A549 (cell line): ENCODE data around the gene FBXO28. TPM values are rescaled to one million over a fixed set of nuclear protein-coding genes. Genes with fewer than 3 reads are reported as not detected.

Source experiments
- ATAC-seq, 2 experiments: fragments of 200-7000 bp in 1 of 2; fragments of >200 bp in 1 of 2; cut with Nextera tagmentation in 1 of 2; cut with Tn5 transposase in 1 of 2; 3 replicates each; pipeline versions ENCODE4 v1.8.0 to v1.9.1; 2018 to 2020; ENCODE audit warnings: mild to moderate bottlenecking in 1 of 2, moderate library complexity in 1 of 2
- CTCF ChIA-PET: fragments of 300-600 bp; sonication (Branson Sonifier 250); formaldehyde crosslinking; extraction: SDS; loops from one replicate; lab custom pipeline; 2021; ENCODE audit warnings: antibody characterized with exemption, inconsistent platforms; lab: Yijun Ruan, JAX
- POLR2A ChIA-PET: fragments of 350-600 bp; formaldehyde crosslinking; extraction: SDS; loops from one replicate; lab custom pipeline; 2021; ENCODE audit warnings: antibody characterized with exemption, inconsistent platforms; lab: Yijun Ruan, JAX
- DNase-seq, 2 experiments: peaks; one replicate each; pipeline versions ENCODE4 v3.0.0 to v3.0.0-alpha.2; 2011 to 2016; ENCODE audit warnings: low read depth in 1 of 2, low spot score in 1 of 2
- FAIRE-seq: peaks from 2 replicates; lab custom pipeline; 2011; peaks lifted over from hg19 to GRCh38; lab: Jason Lieb, UNC
- H3K27ac ChIP-seq, 2 experiments: fragments of >200 bp; sonication (Bioruptor Twin); formaldehyde crosslinking; 3 replicates each; pipeline ENCODE4 v1.5.1; 2016 to 2017
- H3K4me1 ChIP-seq: fragments of >200 bp; sonication (Bioruptor Twin); formaldehyde crosslinking; 3 replicates; pipeline ENCODE4 v1.6.1; 2016
- H3K4me2 ChIP-seq: fragments of >200 bp; sonication (Bioruptor Twin); formaldehyde crosslinking; 3 replicates; pipeline ENCODE4 v1.6.1; 2016
- H3K4me3 ChIP-seq: fragments of >200 bp; sonication (Bioruptor Twin); formaldehyde crosslinking; 3 replicates; pipeline ENCODE4 v1.5.1; 2016
- H3K9me3 ChIP-seq: fragments of >200 bp; sonication (Bioruptor Twin); formaldehyde crosslinking; 3 replicates; pipeline ENCODE4 v1.6.1; 2016
- BHLHE40 ChIP-seq: IDR thresholded peaks from 2 replicates; pipeline ENCODE4 v1.6.1; 2012; ENCODE audit warnings: low read depth, low read length, inconsistent platforms
- CBX2 ChIP-seq: fragments of 200-600 bp; sonication (generic); IDR thresholded peaks from 2 replicates; pipeline ENCODE4 v1.6.1; 2016; ENCODE audit warnings: low read depth, mild to moderate bottlenecking, borderline replicate concordance
- CEBPB ChIP-seq, 2 experiments: fragments of >200 bp in 1 of 2; sonication (Bioruptor Twin) in 1 of 2; formaldehyde crosslinking in 1 of 2; IDR thresholded peaks; 2 replicates each; pipeline ENCODE4 v1.6.1; 2012 to 2016
- CHD2 ChIP-seq: fragments of 150-350 bp; IDR thresholded peaks from 2 replicates; pipeline ENCODE4 v1.6.1; 2014; ENCODE audit warnings: low read length; ENCODE audit not compliant: partially characterized antibody
- CTCF ChIP-seq: fragments of >200 bp; sonication (Bioruptor Twin); formaldehyde crosslinking; IDR thresholded peaks from 3 replicates; pipeline ENCODE4 v1.5.1; 2016
- EHMT2 ChIP-seq: fragments of 200-600 bp; sonication (generic); IDR thresholded peaks from 2 replicates; pipeline ENCODE4 v1.6.1; 2016; ENCODE audit warnings: antibody characterized with exemption, low read depth, mild to moderate bottlenecking, moderate library complexity
- ELK1 ChIP-seq: fragments of 150-350 bp; IDR thresholded peaks from 2 replicates; pipeline ENCODE4 v1.6.1; 2014; ENCODE audit warnings: low read depth, mild to moderate bottlenecking, low read length
- ESRRA ChIP-seq: fragments of 150-350 bp; IDR thresholded peaks from 2 replicates; pipeline ENCODE4 v1.6.1; 2014; ENCODE audit warnings: mild to moderate bottlenecking, low read length, borderline replicate concordance
- FOSL2 ChIP-seq, 2 experiments: fragments of 450-650 bp in 1 of 2; fragments of >200 bp in 1 of 2; sonication (Bioruptor Twin) in 1 of 2; formaldehyde crosslinking; IDR thresholded peaks; 2 replicates each; pipeline versions ENCODE4 v1.5.0 to v1.6.1; 2016 to 2020; ENCODE audit warnings: mild to moderate bottlenecking in 1 of 2, moderate library complexity in 1 of 2
- FOXS1 ChIP-seq: fragments of 250-450 bp; sonication (Bioruptor Pico); IDR thresholded peaks from 2 replicates; pipeline ENCODE4 v1.5.0; 2020; ENCODE audit warnings: mild to moderate bottlenecking, moderate library complexity
- HDAC2 ChIP-seq: fragments of 200-600 bp; sonication (generic); IDR thresholded peaks from 2 replicates; pipeline ENCODE4 v1.6.1; 2016
- HOXB13 ChIP-seq: fragments of 250-450 bp; sonication (Bioruptor Pico); IDR thresholded peaks from 2 replicates; pipeline ENCODE4 v1.5.0; 2020; ENCODE audit warnings: low read depth, mild to moderate bottlenecking, moderate library complexity
- JUN ChIP-seq, 2 experiments: fragments of >200 bp; sonication (Bioruptor Twin); formaldehyde crosslinking; IDR thresholded peaks; 2 replicates in 1 of 2; 3 replicates in 1 of 2; pipeline ENCODE4 v1.6.1; 2016 to 2017
- JUNB ChIP-seq: fragments of >200 bp; sonication (Bioruptor Twin); formaldehyde crosslinking; IDR thresholded peaks from 2 replicates; pipeline ENCODE4 v1.6.1; 2016
- MAFK ChIP-seq: fragments of 450-650 bp; IDR thresholded peaks from 2 replicates; pipeline ENCODE4 v1.6.1; 2014; ENCODE audit not compliant: partially characterized antibody
- MAX ChIP-seq: IDR thresholded peaks from 2 replicates; pipeline ENCODE4 v1.6.1; 2012
- MAZ ChIP-seq: fragments of 150-350 bp; IDR thresholded peaks from 2 replicates; pipeline ENCODE4 v1.6.1; 2014; ENCODE audit warnings: antibody characterized with exemption, low read depth, low read length, borderline replicate concordance
- MYC ChIP-seq: IDR thresholded peaks from 2 replicates; pipeline ENCODE4 v1.6.1; 2012; ENCODE audit warnings: mild to moderate bottlenecking, inconsistent platforms, low read length, improper control_type of control experiment, borderline replicate concordance
- NR3C1 ChIP-seq: fragments of >200 bp; sonication (Bioruptor Twin); formaldehyde crosslinking; IDR thresholded peaks from 3 replicates; pipeline ENCODE4 v1.6.1; 2017
- PBX3 ChIP-seq: IDR thresholded peaks from 2 replicates; pipeline ENCODE4 v1.6.1; 2012
- PHF8 ChIP-seq: fragments of 200-600 bp; sonication (generic); IDR thresholded peaks from 2 replicates; pipeline ENCODE4 v1.6.1; 2016; ENCODE audit warnings: low read depth, mild to moderate bottlenecking, antibody characterized with exemption, moderate library complexity, borderline replicate concordance
- REST ChIP-seq: fragments of 200-600 bp; sonication (generic); IDR thresholded peaks from 2 replicates; pipeline ENCODE4 v1.6.1; 2016; ENCODE audit warnings: antibody characterized with exemption, mild to moderate bottlenecking, moderate library complexity
- SMC3 ChIP-seq: fragments of >200 bp; sonication (Bioruptor Twin); formaldehyde crosslinking; IDR thresholded peaks from 3 replicates; pipeline ENCODE4 v1.6.1; 2018; ENCODE audit warnings: inconsistent platforms
- SREBF2 ChIP-seq: fragments of 450-650 bp; IDR thresholded peaks from 2 replicates; pipeline ENCODE4 v1.6.1; 2014; ENCODE audit warnings: mild to moderate bottlenecking, moderate library complexity
- TFCP2L1 ChIP-seq: fragments of 250-450 bp; sonication (Bioruptor Pico); IDR thresholded peaks from 2 replicates; pipeline ENCODE4 v1.5.0; 2021; ENCODE audit warnings: mild to moderate bottlenecking
- ZNF302 ChIP-seq: fragments of 250-450 bp; sonication (Bioruptor Pico); IDR thresholded peaks from 2 replicates; pipeline ENCODE4 v1.9.0; 2021; ENCODE audit warnings: inconsistent platforms, mild to moderate bottlenecking, moderate library complexity
- WGBS: methylation state at CpG from one replicate; pipeline ENCODE4 v1.1.6; 2017; ENCODE audit errors: missing lambda C conversion rate; 5-methylcytosine and 5-hydroxymethylcytosine counted together
- polyA plus RNA-seq, 4 experiments: library from polyadenylated mRNA; depleted of rRNA in 3 of 4; stranded (reverse); fragments of >200 nt; fragmentation: RNase III in 1 of 4; extraction: RNeasy Plus Mini Kit Qiagen cat#74134 plus additional on column Dnase treatment in 1 of 4; gene quantifications; 2 replicates in 3 of 4; 3 replicates in 1 of 4; pipeline ENCODE4 v1.2.3, GENCODE V29; 2011 to 2017
- TF ChIP-seq, protein P1 (sequence below): fragments of 250-450 bp; sonication (Bioruptor Pico); IDR thresholded peaks from 2 replicates; pipeline ENCODE4 v1.5.0; 2020; ENCODE audit warnings: low read depth, mild to moderate bottlenecking, moderate library complexity

Gene FBXO28
- polyA plus RNA-seq, 2 of the 4 experiments (the other 2 are of a cell fraction) = 19.1 to 31.5 TPM

DNA sequence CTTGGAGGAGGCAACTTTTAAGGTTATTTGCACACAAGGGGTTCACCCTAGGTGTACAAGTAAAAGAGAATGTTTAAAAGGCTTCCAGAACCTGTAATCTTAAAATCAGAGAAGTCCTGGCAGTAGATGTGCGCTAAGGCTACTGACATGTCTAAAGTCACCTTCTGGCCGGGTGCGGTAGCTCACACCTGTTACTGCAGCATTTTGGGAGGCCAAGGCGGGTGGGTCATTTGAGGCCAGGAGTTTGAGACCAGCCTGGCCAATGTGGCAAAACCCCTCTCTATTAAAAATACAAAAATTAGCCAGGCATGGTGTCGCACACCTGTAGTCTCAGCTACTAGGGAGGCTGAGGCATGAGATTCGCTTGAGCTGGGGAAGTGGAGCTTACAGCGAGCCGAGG is 48.9 kb downstream of the FBXO28 start:
- Histone ChIP-seq H3K9me3 (no peaks in the 10 kb centered on the region), H3K27ac (no peak overlapping the region), H3K4me2 (no peak overlapping the region), H3K4me3 (no peak overlapping the region), H3K4me1 (no peaks in the 10 kb centered on the region)
- TF ChIP-seq FOXS1 (CRISPR knock-in tag) = no peak
- no peak for TF ChIP-seq ZNF302 (CRISPR knock-in tag)
- no peak for TF ChIP-seq CEBPB (IDR thresholded peaks at IDR 0.05)
- no peak for TF ChIP-seq HDAC2
- no peak for TF ChIP-seq HOXB13 (CRISPR knock-in tag)
- TF ChIP-seq PHF8 = no peak
- TF ChIP-seq ESRRA = no peak
- TF ChIP-seq, protein P1, sequence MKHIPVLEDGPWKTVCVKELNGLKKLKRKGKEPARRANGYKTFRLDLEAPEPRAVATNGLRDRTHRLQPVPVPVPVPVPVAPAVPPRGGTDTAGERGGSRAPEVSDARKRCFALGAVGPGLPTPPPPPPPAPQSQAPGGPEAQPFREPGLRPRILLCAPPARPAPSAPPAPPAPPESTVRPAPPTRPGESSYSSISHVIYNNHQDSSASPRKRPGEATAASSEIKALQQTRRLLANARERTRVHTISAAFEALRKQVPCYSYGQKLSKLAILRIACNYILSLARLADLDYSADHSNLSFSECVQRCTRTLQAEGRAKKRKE (CRISPR knock-in tag) = no peak
- TF ChIP-seq CBX2 = no peak
- TF ChIP-seq FOSL2 (IDR thresholded peaks at IDR 0.05) = no peak
- TF ChIP-seq FOSL2 (CRISPR knock-in tag; IDR thresholded peaks at IDR 0.05) = no peak
- TF ChIP-seq SREBF2 = no peak
- TF ChIP-seq ELK1 = no peak
- no peak for TF ChIP-seq MAFK
- no peak for TF ChIP-seq PBX3
- TF ChIP-seq CTCF = no peak
- no peak for TF ChIP-seq EHMT2
- no peak for TF ChIP-seq JUNB
- DNase-seq (no peak), FAIRE-seq (no peak), ATAC-seq (no peak)
- CTCF ChIA-PET = interaction anchor here (0.6 to 1.7 kb wide), 2 partner anchors 10 to 71 kb away, joined by 5 to 6 read pairs; no protein-coding TSS in a partner anchor
- 96% methylated on average over 8 of the region's 8 CpGs for WGBS
- POLR2A ChIA-PET = no interaction called here

DNA sequence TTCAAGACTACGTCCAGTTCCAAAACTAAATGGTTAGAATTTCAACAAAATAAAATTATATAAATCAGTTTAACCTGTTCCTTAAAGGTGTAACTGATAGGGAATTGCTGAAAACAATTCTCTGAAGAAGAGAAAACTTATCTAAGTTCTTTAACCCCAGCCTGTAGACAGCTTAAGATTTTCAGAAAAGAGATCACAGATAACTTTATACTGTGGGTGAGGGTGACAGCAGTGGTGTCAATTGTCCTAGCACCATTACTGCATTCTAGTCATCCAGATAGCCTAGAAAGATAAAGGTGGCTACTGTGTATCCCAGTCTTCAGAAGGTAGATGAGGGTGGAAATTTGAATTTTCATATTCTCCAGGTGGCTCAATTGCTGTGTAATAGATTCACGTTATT is 49.4 kb downstream of the FBXO28 start:
- Histone ChIP-seq H3K4me1 (no peaks in the 10 kb centered on the region), H3K4me3 (no peak overlapping the region), H3K9me3 (no peaks in the 10 kb centered on the region), H3K4me2 (no peak overlapping the region), H3K27ac (no peak overlapping the region)
- no peak for DNase-seq
- CTCF ChIA-PET = interaction anchor here (0.6 to 1.7 kb wide), 2 partner anchors 11 to 71 kb away, joined by 5 to 6 read pairs; no protein-coding TSS in a partner anchor
- WGBS = 50% methylated on average over 2 of the region's 2 CpGs
- POLR2A ChIA-PET = no interaction called here
- no peak for FAIRE-seq
- ATAC-seq = no peak
- TF ChIP-seq TFCP2L1 (CRISPR knock-in tag) = no peak
- no peak for TF ChIP-seq MAZ
- TF ChIP-seq SMC3 = no peak
- no peak for TF ChIP-seq JUN (IDR thresholded peaks at IDR 0.05)
- TF ChIP-seq BHLHE40 = no peak
- no peak for TF ChIP-seq CHD2
- no peak for TF ChIP-seq HDAC2
- TF ChIP-seq MYC = no peak
- TF ChIP-seq HOXB13 (CRISPR knock-in tag) = no peak
- no peak for TF ChIP-seq REST
- no peak for TF ChIP-seq MAFK
- no peak for TF ChIP-seq MAX
- no peak for TF ChIP-seq NR3C1
- TF ChIP-seq ELK1 = no peak
